ENCODE results near the gene NFKBIA. TPM values are rescaled to one million over a fixed set of nuclear protein-coding genes. Genes with fewer than 3 reads are reported as not detected.
"Not testable (repeated sequence)": the region's sequence is repeated elsewhere in the genome, so short reads cannot be mapped to it uniquely, and the experiment has no call there.

Gene NFKBIA
- polyA plus RNA-seq, 1 experiment = 51.6 TPM

- H3K27me3 ChIP-seq (ENCODE audit: control insufficient read depth, insufficient read depth, low read length) = no peaks in the 10 kb centered on the region
- H3K9me3 ChIP-seq (ENCODE audit: control insufficient read depth, insufficient read depth, low read length) = no peaks in the 10 kb centered on the region; the same call in 1 of the 2 replicates
- TF ChIP-seq CTCF (IDR thresholded peaks at IDR 0.05; ENCODE audit: low read depth, low read length) = no peak
- ChIA-PET CTCF (no interaction called here), POLR2A (interaction anchor here (0.7 kb wide), 1 partner anchor 582 kb away, joined by 3 read pairs; no protein-coding TSS in a partner anchor)
- no peak for DNase-seq (ENCODE audit: low read depth, low spot score)
- H3K4me3 ChIP-seq (ENCODE audit: low read depth, low read length) = no peak overlapping the region
- no peak overlapping the region for H3K27ac ChIP-seq (ENCODE audit: low read depth, low read length)
Measured at GRCh38 chr14:35361141-35361480, 43.4 kb downstream of the NFKBIA start.

GRCh38 chr14:35359655-35360054 lies 44.9 kb downstream of the NFKBIA start:
- H3K4me3 ChIP-seq (ENCODE audit: low read depth, low read length); H3K27ac ChIP-seq (ENCODE audit: low read depth, low read length); POLR2A ChIA-PET; DNase-seq (ENCODE audit: low read depth, low spot score); H3K27me3 ChIP-seq (ENCODE audit: control insufficient read depth, insufficient read depth, low read length); H3K9me3 ChIP-seq (ENCODE audit: control insufficient read depth, insufficient read depth, low read length); CTCF ChIA-PET: not testable (repeated sequence)

GRCh38 chr14:35355981-35356841 lies 48.3 kb downstream of the NFKBIA start:
- Histone ChIP-seq H3K27ac (ENCODE audit: low read depth, low read length) (no peak overlapping the region), H3K27me3 (ENCODE audit: control insufficient read depth, insufficient read depth, low read length) (no peaks in the 10 kb centered on the region), H3K4me3 (ENCODE audit: low read depth, low read length) (no peak overlapping the region), H3K9me3 (ENCODE audit: control insufficient read depth, insufficient read depth, low read length) (no peaks in the 10 kb centered on the region)
- DNase-seq (ENCODE audit: low read depth, low spot score) = no peak
- ChIA-PET CTCF (no interaction called here), POLR2A (no interaction called here)
- TF ChIP-seq CTCF (IDR thresholded peaks at IDR 0.05; ENCODE audit: low read depth, low read length) = no peak

- DNase-seq (ENCODE audit: low read depth, low spot score); H3K27me3 ChIP-seq (ENCODE audit: control insufficient read depth, insufficient read depth, low read length); POLR2A ChIA-PET; CTCF ChIA-PET; H3K4me3 ChIP-seq (ENCODE audit: low read depth, low read length); H3K9me3 ChIP-seq (ENCODE audit: control insufficient read depth, insufficient read depth, low read length); H3K27ac ChIP-seq (ENCODE audit: low read depth, low read length): not testable (repeated sequence)
Measured at GRCh38 chr14:35355235-35355634, 49.3 kb downstream of the NFKBIA start.

- Histone ChIP-seq H3K4me3 (ENCODE audit: low read depth, low read length) (no peak overlapping the region), H3K27ac (ENCODE audit: low read depth, low read length) (no peak overlapping the region), H3K9me3 (ENCODE audit: control insufficient read depth, insufficient read depth, low read length) (no peaks in the 10 kb centered on the region), H3K27me3 (ENCODE audit: control insufficient read depth, insufficient read depth, low read length) (no peaks in the 10 kb centered on the region)
- CTCF ChIA-PET = no interaction called here
- POLR2A ChIA-PET = no interaction called here
- DNase-seq (ENCODE audit: low read depth, low spot score) = no peak
- no peak for TF ChIP-seq CTCF (IDR thresholded peaks at IDR 0.05; ENCODE audit: low read depth, low read length)
Measured at GRCh38 chr14:35353409-35354172, 51.0 kb downstream of the NFKBIA start.

Data from AG04450 (cell line).